GM12801 (cell line): Measurements from ENCODE around the gene ATP6V0D1.

Source experiments
- CTCF ChIP-seq: IDR thresholded peaks from one replicate; pipeline ENCODE4 v1.5.1; 2011; ENCODE audit warnings: control low read depth; ENCODE audit not compliant: insufficient read length; ENCODE audit errors: extremely low read depth

The ATP6V0D1 gene

GRCh38 chr16:67474551-67475455, 6.2 kb downstream of the ATP6V0D1 start:
- TF ChIP-seq CTCF: no peak

GRCh38 chr16:67471758-67472384, 9.1 kb downstream of the ATP6V0D1 start:
- TF ChIP-seq CTCF: no peak

GRCh38 chr16:67470359-67470758, 10.6 kb downstream of the ATP6V0D1 start:
- TF ChIP-seq CTCF: no peak

GRCh38 chr16:67468731-67469130, 12.2 kb downstream of the ATP6V0D1 start:
- no peak for TF ChIP-seq CTCF

- no peak for TF ChIP-seq CTCF
Observed at GRCh38 chr16:67466581-67466980, 14.4 kb downstream of the ATP6V0D1 start.

GRCh38 chr16:67464565-67464964, 16.4 kb downstream of the ATP6V0D1 start:
- no peak for TF ChIP-seq CTCF

GRCh38 chr16:67463691-67464090, 17.3 kb downstream of the ATP6V0D1 start:
- no peak for TF ChIP-seq CTCF
